ENCODE data around the gene DNAH8.

GRCh38 chr6:38846844-38847243, 131.7 kb downstream of the DNAH8 start:
- no peak for TF ChIP-seq POLR2A (IDR thresholded peaks at IDR 0.05)
- TF ChIP-seq, protein P1, sequence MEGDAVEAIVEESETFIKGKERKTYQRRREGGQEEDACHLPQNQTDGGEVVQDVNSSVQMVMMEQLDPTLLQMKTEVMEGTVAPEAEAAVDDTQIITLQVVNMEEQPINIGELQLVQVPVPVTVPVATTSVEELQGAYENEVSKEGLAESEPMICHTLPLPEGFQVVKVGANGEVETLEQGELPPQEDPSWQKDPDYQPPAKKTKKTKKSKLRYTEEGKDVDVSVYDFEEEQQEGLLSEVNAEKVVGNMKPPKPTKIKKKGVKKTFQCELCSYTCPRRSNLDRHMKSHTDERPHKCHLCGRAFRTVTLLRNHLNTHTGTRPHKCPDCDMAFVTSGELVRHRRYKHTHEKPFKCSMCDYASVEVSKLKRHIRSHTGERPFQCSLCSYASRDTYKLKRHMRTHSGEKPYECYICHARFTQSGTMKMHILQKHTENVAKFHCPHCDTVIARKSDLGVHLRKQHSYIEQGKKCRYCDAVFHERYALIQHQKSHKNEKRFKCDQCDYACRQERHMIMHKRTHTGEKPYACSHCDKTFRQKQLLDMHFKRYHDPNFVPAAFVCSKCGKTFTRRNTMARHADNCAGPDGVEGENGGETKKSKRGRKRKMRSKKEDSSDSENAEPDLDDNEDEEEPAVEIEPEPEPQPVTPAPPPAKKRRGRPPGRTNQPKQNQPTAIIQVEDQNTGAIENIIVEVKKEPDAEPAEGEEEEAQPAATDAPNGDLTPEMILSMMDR (IDR thresholded peaks at IDR 0.05 in 8 of 11, conservative IDR thresholded peaks at IDR 0.05 in 3 of 11): no peak

All from spleen (tissue), 7 donors.